ENCODE data around the gene PIK3R1.

DNA sequence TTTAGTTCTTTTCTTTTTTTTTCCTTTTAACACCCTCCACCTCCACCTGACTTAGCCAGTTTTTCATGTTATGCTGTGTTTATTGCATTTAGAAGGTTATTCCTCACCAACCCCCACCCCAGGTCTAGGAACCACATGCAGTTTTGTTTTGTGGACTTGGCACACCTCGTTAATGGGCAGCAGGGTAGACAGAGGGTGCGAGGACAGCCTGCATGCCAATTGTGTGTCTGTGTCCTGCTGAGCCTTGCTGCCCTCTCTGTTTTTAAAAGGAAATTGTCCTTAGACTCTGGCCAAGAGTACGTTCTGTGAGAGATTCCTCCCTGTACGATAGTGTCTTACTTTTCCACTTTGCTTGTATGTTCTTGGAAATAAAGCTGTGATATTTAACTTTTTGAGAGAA lies 13.9 kb downstream of the PIK3R1 start:
- TF ChIP-seq POLR2AphosphoS5 (IDR thresholded peaks at IDR 0.05) = no peak
- TF ChIP-seq POLR2A (IDR thresholded peaks at IDR 0.05) = no peak
